Smooth muscle cell (in vitro differentiated cells): ENCODE results near the gene CCR9. TPM values are rescaled to one million over a fixed set of nuclear protein-coding genes. Genes with fewer than 3 reads are reported as not detected.
A peak's percentile ranks its signal among the peaks of the same experiment; 100 is the strongest.

Experiments
- DNase-seq: peaks from one replicate; lab custom pipeline; 2025; ENCODE audit not compliant: unreplicated experiment; lab: John Stamatoyannopoulos, UW
- H2AFZ ChIP-seq: fragments of 200-600 bp; sonication (generic); 2 replicates; pipeline ENCODE4 v1.6.0; 2016; ENCODE audit warnings: antibody characterized with exemption, low read depth, mild to moderate bottlenecking
- H3F3A ChIP-seq: fragments of 200-600 bp; sonication (generic); 2 replicates; pipeline ENCODE4 v1.6.0; 2017; ENCODE audit warnings: antibody characterized with exemption, low read depth
- H3K27ac ChIP-seq: fragments of 200-600 bp; sonication (generic); 2 replicates; pipeline ENCODE4 v1.5.1; 2016; ENCODE audit warnings: low read depth, mild to moderate bottlenecking
- H3K27me3 ChIP-seq: fragments of 200-600 bp; sonication (generic); 2 replicates; pipeline ENCODE4 v1.6.1; 2016; ENCODE audit warnings: low read depth, mild to moderate bottlenecking
- H3K36me3 ChIP-seq: fragments of 200-600 bp; sonication (generic); 2 replicates; pipeline ENCODE4 v1.5.1; 2016; ENCODE audit warnings: low read depth
- H3K4me1 ChIP-seq: fragments of 200-600 bp; sonication (generic); 2 replicates; pipeline ENCODE4 v1.5.1; 2016; ENCODE audit warnings: low read depth
- H3K4me2 ChIP-seq: fragments of 200-600 bp; sonication (generic); 2 replicates; pipeline ENCODE4 v1.6.0; 2016; ENCODE audit warnings: mild to moderate bottlenecking
- H3K4me3 ChIP-seq: fragments of 200-600 bp; sonication (generic); 2 replicates; pipeline ENCODE4 v1.5.1; 2016; ENCODE audit warnings: mild to moderate bottlenecking
- H3K79me2 ChIP-seq: fragments of 200-600 bp; sonication (generic); 2 replicates; pipeline ENCODE4 v1.6.0; 2016; ENCODE audit warnings: low read depth, mild to moderate bottlenecking
- H3K9ac ChIP-seq: fragments of 200-600 bp; sonication (generic); 2 replicates; pipeline ENCODE4 v1.6.0; 2016; ENCODE audit warnings: low read depth
- H3K9me3 ChIP-seq: fragments of 200-600 bp; sonication (generic); replicated peaks from 2 replicates; pipeline ENCODE4 v1.5.1; 2016; ENCODE audit warnings: low read depth
- H4K20me1 ChIP-seq: fragments of 200-600 bp; sonication (generic); 2 replicates; pipeline ENCODE4 v1.6.0; 2016; ENCODE audit warnings: low read depth
- WGBS: methylation state at CpG from one replicate; pipeline ENCODE4 v1.1.7; 2016; ENCODE audit warnings: low lambda C conversion rate; 5-methylcytosine and 5-hydroxymethylcytosine counted together
- polyA plus RNA-seq: library from polyadenylated mRNA; unstranded; fragments of >200 nt; fragmentation: Nextera tagmentation; extraction: Ambion mirVana; gene quantifications from 2 replicates; pipeline ENCODE4 v1.2.1, GENCODE V29; 2016
- total RNA-seq: library from RNA; depleted of rRNA; stranded (reverse); fragments of >200 nt; gene quantifications from 2 replicates; pipeline ENCODE4 v1.2.3, GENCODE V29; 2014
- TF ChIP-seq, protein P1 (sequence below): fragments of 200-600 bp; sonication (generic); IDR thresholded peaks from 2 replicates; pipeline ENCODE4 v1.5.1; 2017; ENCODE audit warnings: borderline replicate concordance, mild to moderate bottlenecking, antibody characterized with exemption; ENCODE audit not compliant: insufficient read depth, poor library complexity, severe bottlenecking

Gene CCR9
- total and polyA plus RNA-seq, 2 experiments from 2014 or later: not detected

DNA sequence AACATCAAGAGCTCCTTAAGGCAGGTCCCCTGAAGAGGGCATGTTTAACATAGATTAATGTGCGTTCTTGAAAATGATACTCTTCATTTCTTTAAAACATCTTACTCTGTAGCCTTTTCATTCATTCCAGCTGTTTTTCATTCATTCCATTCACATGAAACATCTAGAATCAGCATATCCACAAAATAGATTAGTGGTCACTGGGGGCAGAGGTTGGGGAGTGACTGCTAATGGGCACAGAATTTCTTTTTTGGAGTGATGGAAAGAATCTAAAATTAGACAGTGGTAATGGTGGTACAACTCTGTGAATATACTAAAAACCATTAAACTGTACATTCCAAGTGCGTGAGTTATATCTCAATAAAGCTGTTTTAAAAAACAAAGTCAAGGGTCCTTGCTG is 41.5 kb downstream of the CCR9 start:
- H3K9me3 ChIP-seq: no peaks in the 10 kb centered on the region
- H3K4me3 ChIP-seq: no peak overlapping the region
- H3K4me1 ChIP-seq: no peaks in the 10 kb centered on the region
- H3K36me3 ChIP-seq: no peaks in the 10 kb centered on the region
- no peak overlapping the region for H2AFZ ChIP-seq
- H3F3A ChIP-seq: no peaks in the 10 kb centered on the region
- H3K9ac ChIP-seq: no peak overlapping the region
- 82% methylated on average over 2 of the region's 2 CpGs for WGBS
- TF ChIP-seq, protein P1, sequence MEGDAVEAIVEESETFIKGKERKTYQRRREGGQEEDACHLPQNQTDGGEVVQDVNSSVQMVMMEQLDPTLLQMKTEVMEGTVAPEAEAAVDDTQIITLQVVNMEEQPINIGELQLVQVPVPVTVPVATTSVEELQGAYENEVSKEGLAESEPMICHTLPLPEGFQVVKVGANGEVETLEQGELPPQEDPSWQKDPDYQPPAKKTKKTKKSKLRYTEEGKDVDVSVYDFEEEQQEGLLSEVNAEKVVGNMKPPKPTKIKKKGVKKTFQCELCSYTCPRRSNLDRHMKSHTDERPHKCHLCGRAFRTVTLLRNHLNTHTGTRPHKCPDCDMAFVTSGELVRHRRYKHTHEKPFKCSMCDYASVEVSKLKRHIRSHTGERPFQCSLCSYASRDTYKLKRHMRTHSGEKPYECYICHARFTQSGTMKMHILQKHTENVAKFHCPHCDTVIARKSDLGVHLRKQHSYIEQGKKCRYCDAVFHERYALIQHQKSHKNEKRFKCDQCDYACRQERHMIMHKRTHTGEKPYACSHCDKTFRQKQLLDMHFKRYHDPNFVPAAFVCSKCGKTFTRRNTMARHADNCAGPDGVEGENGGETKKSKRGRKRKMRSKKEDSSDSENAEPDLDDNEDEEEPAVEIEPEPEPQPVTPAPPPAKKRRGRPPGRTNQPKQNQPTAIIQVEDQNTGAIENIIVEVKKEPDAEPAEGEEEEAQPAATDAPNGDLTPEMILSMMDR: no peak
- DNase-seq: no peak
- H3K4me2 ChIP-seq: no peak overlapping the region
- no peaks in the 10 kb centered on the region for H4K20me1 ChIP-seq
- peak overlapping the region; percentile 19 for H3K27ac ChIP-seq
- no peaks in the 10 kb centered on the region for H3K27me3 ChIP-seq
- H3K79me2 ChIP-seq: no peaks in the 10 kb centered on the region

DNA sequence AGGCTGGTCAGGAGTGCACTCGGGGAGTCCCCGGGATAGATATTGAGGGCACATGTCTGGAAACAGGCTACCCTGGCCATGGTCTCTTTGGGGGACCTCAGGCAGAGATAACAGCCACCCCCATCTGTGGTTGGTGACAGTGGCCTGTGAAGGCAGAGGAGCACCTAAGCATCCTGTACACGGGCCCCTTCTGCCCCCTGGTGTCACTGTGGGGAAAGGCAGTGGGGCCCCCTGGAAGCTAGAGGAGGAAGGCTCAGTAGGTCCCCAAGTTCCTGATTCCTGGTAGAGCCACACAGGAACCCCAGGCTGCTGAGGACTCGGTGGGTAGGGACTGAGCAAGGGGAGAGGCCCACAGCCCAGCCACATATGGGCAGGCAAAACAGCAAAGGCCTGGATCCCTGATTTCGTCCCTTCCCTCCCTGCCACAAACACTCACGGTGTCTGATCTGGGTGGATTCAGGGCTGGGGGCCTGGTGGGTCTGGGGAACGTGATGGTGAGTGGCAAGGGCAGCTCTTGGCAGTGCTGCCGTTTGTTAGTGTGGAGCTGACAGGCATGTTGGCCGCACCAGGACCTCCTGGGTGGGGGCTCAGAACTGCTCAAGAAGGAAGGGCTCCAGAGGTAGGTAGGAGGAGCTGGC is 42.8 kb downstream of the CCR9 start:
- Histone ChIP-seq H3K9ac (no peak overlapping the region), H3F3A (no peaks in the 10 kb centered on the region), H3K9me3 (no peaks in the 10 kb centered on the region), H3K27me3 (no peaks in the 10 kb centered on the region), H3K4me3 (no peak overlapping the region), H3K79me2 (no peaks in the 10 kb centered on the region), H3K4me2 (no peak overlapping the region), H2AFZ (no peak overlapping the region), H4K20me1 (no peaks in the 10 kb centered on the region), H3K27ac (no peak overlapping the region), H3K4me1 (no peaks in the 10 kb centered on the region), H3K36me3 (no peaks in the 10 kb centered on the region)
- no peak for DNase-seq
- TF ChIP-seq, protein P1: peak; percentile 78
- WGBS: 80% methylated on average over 9 of the region's 9 CpGs

DNA sequence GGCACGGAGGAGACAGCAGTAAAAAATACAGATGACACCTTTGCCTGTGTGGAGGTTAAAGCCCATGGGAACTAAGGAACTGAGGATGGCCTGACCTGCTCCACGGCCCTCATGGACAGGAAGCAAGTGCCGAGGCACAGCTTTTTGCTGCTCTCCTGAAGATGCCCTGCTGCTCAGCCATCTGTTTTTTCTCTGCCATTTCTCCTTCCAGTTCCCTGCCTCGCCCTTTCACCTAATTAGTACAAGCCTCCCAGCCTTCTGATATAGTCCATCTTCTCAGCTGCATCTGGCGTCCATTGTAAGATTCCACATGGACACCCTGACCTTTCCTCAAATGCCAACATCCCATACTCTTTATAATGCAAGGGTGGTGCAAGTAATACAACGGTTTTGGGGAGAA is 45.2 kb downstream of the CCR9 start:
- 81% methylated on average over 6 of the region's 6 CpGs for WGBS
- H3K36me3 ChIP-seq: no peaks in the 10 kb centered on the region

DNA sequence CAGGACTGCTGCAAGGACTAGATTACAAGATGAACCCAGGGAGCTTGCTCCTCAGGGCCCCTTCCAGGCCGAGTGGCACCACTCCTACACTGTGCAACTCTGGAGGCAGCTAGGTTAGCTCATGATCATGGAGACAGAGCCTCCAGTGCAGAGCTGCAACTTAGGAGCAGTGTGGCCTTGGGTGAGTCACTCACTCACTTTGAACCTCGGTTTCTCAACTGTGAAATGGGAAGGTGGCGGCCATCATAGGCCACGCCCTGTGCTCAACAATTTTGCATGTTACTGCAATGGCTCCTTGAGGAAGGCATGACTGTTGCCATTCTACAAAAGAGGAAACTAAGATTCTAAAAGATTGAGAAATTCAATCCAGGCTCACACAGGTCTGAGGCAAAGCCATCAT is 45.8 kb downstream of the CCR9 start:
- no peaks in the 10 kb centered on the region for H3F3A ChIP-seq

More for the DNA sequence above, 45.2 kb downstream of the CCR9 start:
- H3K27me3 ChIP-seq: no peaks in the 10 kb centered on the region
- no peaks in the 10 kb centered on the region for H3K9me3 ChIP-seq
- no peaks in the 10 kb centered on the region for H3K4me1 ChIP-seq
- no peak overlapping the region for H3K9ac ChIP-seq
- no peak overlapping the region for H3K27ac ChIP-seq
- no peak for DNase-seq
- TF ChIP-seq, protein P1: no peak
- H2AFZ ChIP-seq: no peak overlapping the region
- H3K4me3 ChIP-seq: no peak overlapping the region
- H4K20me1 ChIP-seq: no peaks in the 10 kb centered on the region
- no peaks in the 10 kb centered on the region for H3K79me2 ChIP-seq
- no peaks in the 10 kb centered on the region for H3F3A ChIP-seq
- no peak overlapping the region for H3K4me2 ChIP-seq

More for the DNA sequence above, 45.8 kb downstream of the CCR9 start:
- WGBS: 96% methylated on average over 4 of the region's 4 CpGs
- DNase-seq: no peak
- TF ChIP-seq, protein P1: no peak
- Histone ChIP-seq H3K27ac (no peak overlapping the region), H3K36me3 (no peaks in the 10 kb centered on the region), H2AFZ (no peak overlapping the region), H3K27me3 (no peaks in the 10 kb centered on the region), H3K79me2 (no peaks in the 10 kb centered on the region), H3K4me3 (no peak overlapping the region), H3K9me3 (no peaks in the 10 kb centered on the region), H3K4me2 (no peak overlapping the region), H3K9ac (no peak overlapping the region), H4K20me1 (no peaks in the 10 kb centered on the region), H3K4me1 (no peaks in the 10 kb centered on the region)
